ENCODE results near the gene TMEM140. TPM values are rescaled to one million over a fixed set of nuclear protein-coding genes. Genes with fewer than 3 reads are reported as not detected.

TMEM140 gene
- total and polyA plus RNA-seq, 4 donors: 16.1 to 35.2 (median 18.6) TPM

- Histone ChIP-seq H3K4me1 (ENCODE audit: control insufficient read depth in 5 of 5, insufficient read depth in 5 of 5, low read length in 5 of 5) (no peaks in the 10 kb centered on the region), H3K36me3 (ENCODE audit: control insufficient read depth in 4 of 4, insufficient read depth in 4 of 4, low read length in 4 of 4) (peaks cover 17 to 50% (median 36%) of the 10 kb centered on the region in 4 donors), H3K9ac (ENCODE audit: insufficient read depth in 1 of 2, low read length in 2 of 2) (no peak overlapping the region), H3K27ac (ENCODE audit: low read depth in 1 of 2, low read length in 1 of 2) (no peak overlapping the region), H3K9me3 (ENCODE audit: control insufficient read depth in 4 of 4, insufficient read depth in 3 of 4, low read length in 3 of 4) (peaks cover 0 to 10% (median 2%) of the 10 kb centered on the region in 4 donors), H3K27me3 (ENCODE audit: control insufficient read depth in 3 of 3, insufficient read depth in 3 of 3, low read length in 2 of 3) (no peaks in the 10 kb centered on the region), H3K4me3 (no peak overlapping the region)
- DNase-seq: no peak
- ATAC-seq (ENCODE audit: insufficient read depth, low FRiP score): no peak
- WGBS, 2 donors: 86 to 88% methylated on average over 12 of the region's 12 CpGs
- TF ChIP-seq CTCF (IDR thresholded peaks at IDR 0.05; ENCODE audit: control extremely low read depth, extremely low read depth): no peak
These were observed 39.0 kb downstream of the TMEM140 start for GRCh38 chr7:135186841-135187253.

DNA sequence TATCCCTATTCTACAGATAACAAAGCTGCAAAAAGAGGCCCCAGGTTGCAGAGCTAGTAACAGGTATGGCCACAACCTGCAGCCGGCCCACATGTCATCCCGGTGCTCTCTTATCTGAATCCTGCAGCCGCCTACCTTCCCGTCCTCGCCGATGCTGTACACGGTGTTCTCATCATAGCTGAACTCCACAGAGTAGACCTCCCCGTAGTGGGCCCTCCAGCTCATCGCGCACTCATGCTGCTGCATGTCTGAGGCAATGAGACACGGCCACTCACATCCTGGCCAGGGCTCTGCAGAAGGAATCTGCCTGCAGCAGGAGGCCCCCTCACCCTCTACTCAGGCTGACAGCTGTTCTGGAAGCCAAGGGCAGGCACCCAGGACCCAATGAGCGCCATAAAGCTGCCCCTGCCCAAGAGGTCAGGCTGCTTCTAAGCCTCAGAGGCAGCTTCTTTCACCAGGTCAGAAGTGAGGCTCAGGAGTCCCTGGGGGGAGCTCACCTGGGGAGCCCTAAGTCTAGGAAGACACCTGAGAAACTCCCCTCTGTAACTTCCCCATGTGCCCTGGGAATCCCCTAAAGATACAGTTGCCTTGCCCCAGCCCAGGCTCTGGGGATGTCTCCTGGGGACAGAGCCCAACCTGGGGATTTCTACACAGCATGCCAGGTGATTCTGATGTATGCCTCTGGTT is 40.6 kb downstream of the TMEM140 start:
- no peak for TF ChIP-seq CTCF (IDR thresholded peaks at IDR 0.05; ENCODE audit: control extremely low read depth, extremely low read depth)
- Histone ChIP-seq H3K4me1 (ENCODE audit: control insufficient read depth in 5 of 5, insufficient read depth in 5 of 5, low read length in 5 of 5) (no peaks in the 10 kb centered on the region), H3K36me3 (ENCODE audit: control insufficient read depth in 4 of 4, insufficient read depth in 4 of 4, low read length in 4 of 4) (peaks cover 20 to 56% (median 29%) of the 10 kb centered on the region in 4 donors), H3K27ac (ENCODE audit: low read depth in 1 of 2, low read length in 1 of 2) (no peak overlapping the region), H3K9me3 (ENCODE audit: control insufficient read depth in 4 of 4, insufficient read depth in 3 of 4, low read length in 3 of 4) (peaks cover 0 to 3% (median 0%) of the 10 kb centered on the region in 4 donors), H3K9ac (ENCODE audit: insufficient read depth in 1 of 2, low read length in 2 of 2) (no peak overlapping the region), H3K27me3 (ENCODE audit: control insufficient read depth in 3 of 3, insufficient read depth in 3 of 3, low read length in 2 of 3) (no peaks in the 10 kb centered on the region), H3K4me3 (no peak overlapping the region)
- DNase-seq (no peak), ATAC-seq (ENCODE audit: insufficient read depth, low FRiP score) (no peak)
- WGBS, 2 donors: 97 to 98% methylated on average over 12 of the region's 12 CpGs

- 91 to 93% methylated on average over 6 of the region's 6 CpGs for WGBS, 2 donors
- peaks cover 19 to 56% (median 24%) of the 10 kb centered on the region in 4 donors for H3K36me3 ChIP-seq (ENCODE audit: control insufficient read depth in 4 of 4, insufficient read depth in 4 of 4, low read length in 4 of 4)
- H3K9ac ChIP-seq (ENCODE audit: insufficient read depth in 1 of 2, low read length in 2 of 2): no peak overlapping the region
- TF ChIP-seq CTCF (IDR thresholded peaks at IDR 0.05; ENCODE audit: control extremely low read depth, extremely low read depth): no peak
- no peaks in the 10 kb centered on the region for H3K27me3 ChIP-seq (ENCODE audit: control insufficient read depth in 3 of 3, insufficient read depth in 3 of 3, low read length in 2 of 3)
- H3K9me3 ChIP-seq (ENCODE audit: control insufficient read depth in 4 of 4, insufficient read depth in 3 of 4, low read length in 3 of 4): peaks cover 0 to 3% (median 0%) of the 10 kb centered on the region in 4 donors
- H3K4me1 ChIP-seq (ENCODE audit: control insufficient read depth in 5 of 5, insufficient read depth in 5 of 5, low read length in 5 of 5): no peaks in the 10 kb centered on the region
- no peak for DNase-seq
- no peak overlapping the region for H3K4me3 ChIP-seq
- H3K27ac ChIP-seq (ENCODE audit: low read depth in 1 of 2, low read length in 1 of 2): no peak overlapping the region
- ATAC-seq (ENCODE audit: insufficient read depth, low FRiP score): no peak
These were observed 41.4 kb downstream of the TMEM140 start for GRCh38 chr7:135189221-135189662.

Measured in lung (tissue), 12 donors.